ENCODE results near the gene USP54. TPM values are rescaled to one million over a fixed set of nuclear protein-coding genes. Genes with fewer than 3 reads are reported as not detected.
A peak's percentile ranks its signal among the peaks of the same experiment; 100 is the strongest.
"Not testable (repeated sequence)": the region's sequence is repeated elsewhere in the genome, so short reads cannot be mapped to it uniquely, and the experiment has no call there.

The USP54 gene
- total RNA-seq, 1 experiment from 2014 or later = 16.6 TPM

DNA sequence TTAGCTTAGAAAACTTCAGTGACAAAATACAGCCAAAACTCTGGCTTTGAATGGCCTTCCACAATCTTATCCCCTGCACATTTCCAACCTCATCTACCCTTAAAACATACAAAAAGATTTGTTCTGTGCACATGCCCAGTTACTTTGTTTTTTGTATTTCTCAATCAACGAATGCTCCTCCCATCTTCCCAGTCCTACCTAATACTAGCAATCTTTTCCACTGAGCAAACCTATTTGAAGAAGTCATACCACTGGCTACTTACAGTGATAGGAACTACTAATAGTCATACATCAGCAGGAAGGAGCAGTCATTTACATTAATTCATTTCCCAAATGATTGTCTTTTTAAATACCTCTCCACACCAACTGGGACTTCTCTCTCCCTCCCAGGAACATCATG lies 2.5 kb downstream of the USP54 start:
- DNase-seq (ENCODE audit: low spot score) = no peak

DNA sequence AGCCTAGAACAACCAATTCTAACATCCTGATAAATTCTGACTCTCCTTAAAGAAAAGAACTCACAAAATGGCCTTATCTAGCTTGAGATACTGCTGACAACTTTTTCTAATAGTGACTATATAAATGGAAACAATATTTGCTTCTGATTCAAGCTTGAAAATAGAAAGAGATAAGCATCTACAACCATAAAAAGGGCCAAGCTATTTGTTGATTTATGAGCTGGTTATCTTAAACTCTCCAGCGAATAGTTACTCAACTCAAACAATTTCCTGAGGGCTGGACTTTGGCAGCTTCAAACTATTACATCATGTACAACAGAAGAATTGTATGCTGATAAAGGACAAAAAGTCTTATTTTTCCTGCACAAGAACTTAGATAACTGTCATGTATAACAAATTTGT lies 4.6 kb downstream of the USP54 start:
- peak; percentile 31 for DNase-seq (ENCODE audit: low spot score)

- no peak for DNase-seq (ENCODE audit: low spot score)
These were observed 5.8 kb downstream of the USP54 start for GRCh38 chr10:73585327-73585726.

DNA sequence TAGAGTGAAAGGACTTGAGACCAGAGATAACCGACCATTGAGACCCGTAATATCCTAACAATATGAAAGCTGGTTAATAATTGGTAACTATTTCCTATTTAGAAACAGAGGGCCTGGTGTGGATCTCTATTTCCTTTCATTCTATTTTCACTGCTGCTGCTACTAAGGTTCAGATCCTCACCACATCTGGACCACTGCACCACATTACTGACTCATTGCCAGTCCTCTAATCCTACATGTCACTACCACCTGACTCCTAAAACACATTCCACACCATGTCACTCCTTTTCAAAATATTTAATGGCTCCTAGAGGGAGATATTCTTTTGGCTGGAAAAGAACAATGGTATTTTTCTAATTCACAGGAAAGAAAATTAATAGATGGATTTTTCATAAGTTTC lies 6.4 kb downstream of the USP54 start:
- DNase-seq (ENCODE audit: low spot score) = no peak

GRCh38 chr10:73581918-73582317 lies 9.2 kb downstream of the USP54 start:
- no peak for DNase-seq (ENCODE audit: low spot score)

- DNase-seq (ENCODE audit: low spot score) = not testable (repeated sequence)
These were observed 12.2 kb downstream of the USP54 start for GRCh38 chr10:73578927-73579326.

GRCh38 chr10:73577788-73578187 lies 13.4 kb downstream of the USP54 start:
- DNase-seq (ENCODE audit: low spot score) = no peak

- DNase-seq (ENCODE audit: low spot score) = no peak
These were observed 14.1 kb downstream of the USP54 start for GRCh38 chr10:73576890-73577591.

GRCh38 chr10:73576178-73576889 lies 14.8 kb downstream of the USP54 start:
- DNase-seq (ENCODE audit: low spot score) = peak; percentile 65

- not testable (repeated sequence) for DNase-seq (ENCODE audit: low spot score)
These were observed 24.1 kb downstream of the USP54 start for GRCh38 chr10:73567025-73567424.

DNA sequence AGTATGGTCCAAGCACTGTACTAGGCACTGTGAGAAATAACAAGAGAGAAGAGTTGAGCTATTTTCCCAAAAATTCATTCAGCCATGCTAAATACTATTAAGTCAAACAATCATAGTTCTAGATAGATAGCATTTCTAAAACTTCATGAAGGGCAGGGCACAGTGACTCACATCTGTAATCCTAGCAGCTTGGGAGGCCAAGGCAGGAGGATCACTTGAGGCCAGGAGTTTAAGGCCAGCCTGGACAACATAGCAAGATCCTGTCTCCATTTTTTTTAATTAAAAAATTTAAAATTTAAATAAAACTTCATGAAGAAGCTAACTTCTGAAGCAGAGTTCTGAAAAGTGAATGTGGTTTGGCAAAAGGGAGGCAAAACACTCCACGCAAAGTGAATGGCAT lies 29.9 kb downstream of the USP54 start:
- DNase-seq (ENCODE audit: low spot score) = no peak

GRCh38 chr10:73559590-73559989 lies 31.6 kb downstream of the USP54 start:
- no peak for DNase-seq (ENCODE audit: low spot score)

- DNase-seq (ENCODE audit: low spot score) = no peak
These were observed 34.3 kb downstream of the USP54 start for GRCh38 chr10:73556855-73557254.

- DNase-seq (ENCODE audit: low spot score) = no peak
These were observed 36.4 kb downstream of the USP54 start for GRCh38 chr10:73554721-73555120.

DNA sequence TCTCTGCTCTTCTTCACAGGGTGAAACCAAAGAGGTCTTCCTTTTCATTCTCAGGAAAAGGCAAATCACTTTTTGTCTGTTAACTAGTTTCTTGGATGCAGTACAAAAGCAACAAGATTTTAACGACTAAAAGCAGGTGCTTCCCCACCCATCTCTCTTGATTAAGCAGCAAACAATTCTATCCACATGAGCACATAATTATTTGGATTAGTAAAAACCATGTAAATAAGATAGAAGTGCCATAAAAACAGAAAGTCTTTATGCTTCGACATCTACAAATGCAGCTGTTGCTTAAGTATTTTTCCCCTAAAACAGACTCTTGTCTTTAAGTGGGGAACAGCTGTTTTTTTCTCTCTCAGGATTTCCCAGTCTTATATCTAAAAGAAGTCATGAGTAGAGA lies 37.4 kb downstream of the USP54 start:
- DNase-seq (ENCODE audit: low spot score) = no peak

GRCh38 chr10:73552819-73553715 lies 38.1 kb downstream of the USP54 start:
- DNase-seq (ENCODE audit: low spot score) = no peak

- DNase-seq (ENCODE audit: low spot score) = no peak
These were observed 39.6 kb downstream of the USP54 start for GRCh38 chr10:73551515-73551914.

GRCh38 chr10:73545357-73545756 lies 45.8 kb downstream of the USP54 start:
- DNase-seq (ENCODE audit: low spot score) = no peak

DNA sequence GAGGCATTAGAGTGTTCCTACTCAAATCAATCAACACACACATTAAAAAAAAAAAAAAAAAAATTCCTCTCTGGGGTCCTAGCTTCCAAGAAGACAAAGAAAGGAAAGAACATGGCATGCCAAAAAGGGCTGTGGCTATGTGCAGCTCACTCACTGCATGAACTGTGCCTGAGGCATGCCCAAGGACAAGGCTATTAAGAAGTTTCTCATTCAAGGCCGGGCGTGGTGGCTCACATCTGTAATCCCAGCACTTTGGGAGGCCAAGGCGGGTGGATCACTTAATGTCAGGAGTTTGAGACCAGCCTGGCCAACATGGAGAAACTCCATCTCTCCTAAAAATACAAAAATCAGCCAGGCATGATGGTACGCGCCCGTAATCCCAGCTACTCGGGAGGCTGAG lies 53.4 kb downstream of the USP54 start:
- no peak for DNase-seq (ENCODE audit: low spot score)

DNA sequence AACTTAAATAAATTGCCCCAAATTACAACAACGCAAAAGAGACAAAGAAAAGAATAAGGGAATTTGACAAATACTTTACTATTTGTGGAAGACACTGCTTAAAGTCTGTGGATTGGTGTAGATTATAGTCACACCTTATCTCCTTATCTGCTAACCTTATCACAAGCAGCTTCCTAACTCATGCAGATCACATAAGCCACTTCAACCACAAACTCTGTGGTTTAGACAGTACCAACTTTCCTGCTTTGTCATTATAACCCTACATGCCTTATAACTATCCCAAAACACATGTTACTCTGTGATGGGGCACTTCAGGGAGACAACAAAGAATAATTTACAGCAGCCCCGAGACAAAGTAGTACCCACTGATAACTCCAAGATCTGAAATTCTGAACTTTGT lies 53.9 kb downstream of the USP54 start:
- no peak for DNase-seq (ENCODE audit: low spot score)

GRCh38 chr10:73534857-73535256 lies 56.3 kb downstream of the USP54 start:
- DNase-seq (ENCODE audit: low spot score) = no peak

DNA sequence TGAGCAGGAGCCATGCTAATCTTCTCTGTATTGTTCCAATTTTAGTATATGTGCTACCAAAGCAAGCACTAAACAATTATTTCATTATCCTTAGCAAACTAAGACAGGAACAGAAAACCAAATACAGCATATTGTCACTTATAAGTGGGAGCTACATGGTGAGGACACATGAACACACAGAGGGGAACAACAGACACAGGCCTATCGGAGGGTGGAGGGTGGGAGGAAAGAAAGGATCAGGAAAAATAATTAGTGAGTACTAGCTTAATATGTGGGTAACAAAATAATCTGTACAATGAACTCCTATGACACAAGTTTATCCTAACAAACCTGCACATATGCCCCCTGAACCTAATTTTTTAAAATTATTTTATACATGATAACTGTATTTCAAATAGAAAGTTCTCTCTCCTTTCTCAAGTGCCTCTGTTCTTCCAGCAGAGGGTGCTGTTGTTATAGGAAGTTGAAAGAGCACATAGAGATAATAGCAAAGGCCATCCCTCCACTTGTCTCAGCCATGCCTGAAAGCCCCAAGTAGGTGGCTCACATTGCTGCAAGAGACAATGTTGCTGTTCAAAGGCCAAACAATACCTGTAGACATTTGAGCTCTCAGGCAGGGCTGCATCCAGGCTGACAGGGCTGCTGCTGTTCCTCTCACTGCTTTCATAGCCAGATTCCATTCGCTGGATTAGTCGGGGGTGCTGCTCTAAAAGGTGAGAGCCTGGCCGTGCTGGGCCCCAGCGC lies 61.9 kb downstream of the USP54 start:
- peak; percentile 74 for DNase-seq (ENCODE audit: low spot score)
